Measurements from ENCODE around the gene DDX47.
"Not testable (repeated sequence)": the region's sequence is repeated elsewhere in the genome, so short reads cannot be mapped to it uniquely, and the experiment has no call there.

Gene DDX47

DNA sequence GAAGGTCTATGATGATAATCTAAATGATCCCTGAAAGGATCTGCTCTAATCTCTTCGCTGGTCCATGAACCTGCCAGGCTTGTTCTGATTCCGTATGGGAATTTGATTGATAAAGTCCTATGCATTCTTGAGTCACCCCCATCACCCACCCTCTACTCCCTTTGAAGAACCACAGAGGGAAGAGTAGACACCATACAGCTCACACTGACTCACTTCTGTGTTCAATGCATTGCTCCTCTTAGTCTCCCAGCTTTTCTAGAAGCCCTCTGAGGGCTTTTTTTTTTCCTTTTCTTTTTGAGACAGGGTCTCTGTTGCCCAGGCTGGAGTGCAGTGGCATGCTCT lies 59.8 kb downstream of the DDX47 start:
- no peak for DNase-seq (ENCODE audit: low spot score)

GRCh38 chr12:12874029-12874428 lies 60.9 kb downstream of the DDX47 start:
- DNase-seq (ENCODE audit: low spot score) = no peak

- DNase-seq (ENCODE audit: low spot score) = not testable (repeated sequence)
These were observed 62.2 kb downstream of the DDX47 start for GRCh38 chr12:12875301-12875700.

DNA sequence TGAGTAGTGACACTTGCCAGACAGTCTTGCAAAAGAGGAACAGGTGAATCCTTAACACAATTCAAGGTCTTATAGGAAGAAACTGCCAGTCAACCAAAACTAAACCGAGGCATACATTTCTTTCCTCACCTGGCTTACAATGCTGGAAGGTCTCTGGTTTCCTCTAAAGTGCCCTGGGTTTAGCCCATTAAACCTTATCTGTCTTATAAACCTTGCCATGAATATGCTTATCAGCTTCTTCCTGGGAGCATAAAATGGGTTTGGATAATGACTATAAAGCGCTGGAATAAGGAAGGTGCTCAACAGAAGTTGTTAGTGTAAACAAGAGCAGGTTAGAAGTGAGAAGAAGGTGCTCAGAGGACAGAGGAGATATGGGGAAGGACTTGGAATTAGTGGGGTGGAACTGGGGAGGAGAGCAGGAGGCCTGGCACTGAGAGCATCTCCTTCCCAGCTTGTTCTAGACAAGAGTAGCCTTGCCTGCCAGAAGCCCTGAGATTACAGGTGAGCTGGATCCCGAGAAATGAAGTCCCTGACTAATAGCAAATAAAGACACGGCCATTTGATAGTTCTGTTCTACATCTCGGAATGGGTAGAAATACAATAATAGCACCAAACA lies 64.1 kb downstream of the DDX47 start:
- DNase-seq (ENCODE audit: low spot score) = no peak

DNA sequence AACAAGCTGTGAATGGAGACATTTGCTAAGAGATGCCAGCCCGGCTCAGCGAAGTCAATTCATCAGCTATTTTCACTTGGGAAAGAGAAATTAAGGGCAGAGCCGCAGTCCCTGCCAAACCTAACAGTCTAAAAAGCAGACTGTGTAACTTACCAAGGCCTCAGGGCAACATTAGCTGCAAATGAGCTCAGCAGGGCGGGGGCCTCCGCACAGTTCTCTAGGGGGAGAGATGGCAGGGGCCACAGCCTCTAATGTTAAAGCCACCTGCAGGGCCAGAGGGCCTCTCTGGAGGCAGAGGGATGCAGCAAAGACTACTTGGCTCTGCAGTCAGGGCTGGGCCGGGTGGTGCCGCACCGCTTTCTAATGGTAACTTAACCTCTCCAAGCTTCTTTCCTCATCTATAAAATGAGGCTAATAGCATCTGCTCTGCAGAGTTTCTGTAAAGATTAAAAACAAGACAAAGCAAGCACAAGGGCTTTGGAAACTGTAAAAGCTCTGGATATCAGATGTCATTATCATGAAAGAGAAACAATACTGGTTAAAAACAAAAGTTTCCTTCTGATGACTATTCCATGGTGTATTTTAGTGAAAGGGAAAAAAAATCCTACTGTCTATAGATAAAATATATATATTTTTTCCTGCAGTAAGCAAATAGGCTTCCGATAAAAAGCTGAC lies 64.8 kb downstream of the DDX47 start:
- no peak for DNase-seq (ENCODE audit: low spot score)
